ENCODE data around the gene LANCL1. TPM values are rescaled to one million over a fixed set of nuclear protein-coding genes. Genes with fewer than 3 reads are reported as not detected.
A peak's percentile ranks its signal among the peaks of the same experiment; 100 is the strongest.

The LANCL1 gene
- polyA plus RNA-seq, 1 of the 3 experiments (the other 2 are of a cell fraction): 34.3 TPM

DNA sequence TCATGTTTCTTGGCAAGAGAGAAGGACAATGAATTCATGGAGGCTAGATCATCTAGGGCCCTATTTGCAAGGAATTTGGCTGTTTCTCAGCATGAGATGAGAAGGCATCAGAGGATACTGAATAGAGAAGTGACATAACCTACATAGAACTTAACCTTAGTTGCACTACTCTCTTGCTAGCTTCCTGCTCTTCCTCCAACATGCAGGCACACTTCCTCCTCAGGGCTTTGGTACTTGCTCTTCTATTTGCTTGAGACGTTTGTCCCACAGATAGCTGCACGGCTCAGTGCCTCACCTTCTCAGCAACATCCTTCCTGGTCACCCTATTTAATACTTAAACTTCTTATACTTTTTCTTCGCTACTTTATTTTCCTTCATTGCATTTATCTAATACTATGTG lies 20.0 kb upstream of the LANCL1 start:
- ChIA-PET POLR2A (no interaction called here), CTCF (interaction anchor here (0.9 to 1.2 kb wide), 2 partner anchors 8 to 16 kb away, joined by 3 to 4 read pairs; no protein-coding TSS in a partner anchor)
- H3K9ac ChIP-seq: no peak overlapping the region
- H3K79me2 ChIP-seq (ENCODE audit: insufficient read depth): no peaks in the 10 kb centered on the region
- no peaks in the 10 kb centered on the region for H3K27me3 ChIP-seq (ENCODE audit: insufficient read depth)
- TF ChIP-seq TCF12 (IDR thresholded peaks at IDR 0.05): no peak
- no peak for TF ChIP-seq MEF2A (IDR thresholded peaks at IDR 0.05; ENCODE audit: borderline replicate concordance, low read depth)
- TF ChIP-seq, protein P1, sequence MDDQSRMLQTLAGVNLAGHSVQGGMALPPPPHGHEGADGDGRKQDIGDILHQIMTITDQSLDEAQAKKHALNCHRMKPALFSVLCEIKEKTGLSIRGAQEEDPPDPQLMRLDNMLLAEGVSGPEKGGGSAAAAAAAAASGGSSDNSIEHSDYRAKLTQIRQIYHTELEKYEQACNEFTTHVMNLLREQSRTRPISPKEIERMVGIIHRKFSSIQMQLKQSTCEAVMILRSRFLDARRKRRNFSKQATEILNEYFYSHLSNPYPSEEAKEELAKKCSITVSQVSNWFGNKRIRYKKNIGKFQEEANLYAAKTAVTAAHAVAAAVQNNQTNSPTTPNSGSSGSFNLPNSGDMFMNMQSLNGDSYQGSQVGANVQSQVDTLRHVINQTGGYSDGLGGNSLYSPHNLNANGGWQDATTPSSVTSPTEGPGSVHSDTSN (IDR thresholded peaks at IDR 0.05): no peak
- TF ChIP-seq EP300 (IDR thresholded peaks at IDR 0.05; ENCODE audit: borderline replicate concordance in 1 of 2, low read depth in 1 of 2, low read length in 1 of 2): no peak
- TF ChIP-seq, protein P2, sequence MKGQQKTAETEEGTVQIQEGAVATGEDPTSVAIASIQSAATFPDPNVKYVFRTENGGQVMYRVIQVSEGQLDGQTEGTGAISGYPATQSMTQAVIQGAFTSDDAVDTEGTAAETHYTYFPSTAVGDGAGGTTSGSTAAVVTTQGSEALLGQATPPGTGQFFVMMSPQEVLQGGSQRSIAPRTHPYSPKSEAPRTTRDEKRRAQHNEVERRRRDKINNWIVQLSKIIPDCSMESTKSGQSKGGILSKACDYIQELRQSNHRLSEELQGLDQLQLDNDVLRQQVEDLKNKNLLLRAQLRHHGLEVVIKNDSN (IDR thresholded peaks at IDR 0.05; ENCODE audit: borderline replicate concordance, low read depth): no peak
- no peak for TF ChIP-seq RAD21 (IDR thresholded peaks at IDR 0.05; ENCODE audit: low read length)
- no peak for TF ChIP-seq CTCF (IDR thresholded peaks at IDR 0.05)
- TF ChIP-seq, protein P3, sequence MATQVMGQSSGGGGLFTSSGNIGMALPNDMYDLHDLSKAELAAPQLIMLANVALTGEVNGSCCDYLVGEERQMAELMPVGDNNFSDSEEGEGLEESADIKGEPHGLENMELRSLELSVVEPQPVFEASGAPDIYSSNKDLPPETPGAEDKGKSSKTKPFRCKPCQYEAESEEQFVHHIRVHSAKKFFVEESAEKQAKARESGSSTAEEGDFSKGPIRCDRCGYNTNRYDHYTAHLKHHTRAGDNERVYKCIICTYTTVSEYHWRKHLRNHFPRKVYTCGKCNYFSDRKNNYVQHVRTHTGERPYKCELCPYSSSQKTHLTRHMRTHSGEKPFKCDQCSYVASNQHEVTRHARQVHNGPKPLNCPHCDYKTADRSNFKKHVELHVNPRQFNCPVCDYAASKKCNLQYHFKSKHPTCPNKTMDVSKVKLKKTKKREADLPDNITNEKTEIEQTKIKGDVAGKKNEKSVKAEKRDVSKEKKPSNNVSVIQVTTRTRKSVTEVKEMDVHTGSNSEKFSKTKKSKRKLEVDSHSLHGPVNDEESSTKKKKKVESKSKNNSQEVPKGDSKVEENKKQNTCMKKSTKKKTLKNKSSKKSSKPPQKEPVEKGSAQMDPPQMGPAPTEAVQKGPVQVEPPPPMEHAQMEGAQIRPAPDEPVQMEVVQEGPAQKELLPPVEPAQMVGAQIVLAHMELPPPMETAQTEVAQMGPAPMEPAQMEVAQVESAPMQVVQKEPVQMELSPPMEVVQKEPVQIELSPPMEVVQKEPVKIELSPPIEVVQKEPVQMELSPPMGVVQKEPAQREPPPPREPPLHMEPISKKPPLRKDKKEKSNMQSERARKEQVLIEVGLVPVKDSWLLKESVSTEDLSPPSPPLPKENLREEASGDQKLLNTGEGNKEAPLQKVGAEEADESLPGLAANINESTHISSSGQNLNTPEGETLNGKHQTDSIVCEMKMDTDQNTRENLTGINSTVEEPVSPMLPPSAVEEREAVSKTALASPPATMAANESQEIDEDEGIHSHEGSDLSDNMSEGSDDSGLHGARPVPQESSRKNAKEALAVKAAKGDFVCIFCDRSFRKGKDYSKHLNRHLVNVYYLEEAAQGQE (IDR thresholded peaks at IDR 0.05; ENCODE audit: low read depth, low read length): no peak
- TF ChIP-seq, protein P4, sequence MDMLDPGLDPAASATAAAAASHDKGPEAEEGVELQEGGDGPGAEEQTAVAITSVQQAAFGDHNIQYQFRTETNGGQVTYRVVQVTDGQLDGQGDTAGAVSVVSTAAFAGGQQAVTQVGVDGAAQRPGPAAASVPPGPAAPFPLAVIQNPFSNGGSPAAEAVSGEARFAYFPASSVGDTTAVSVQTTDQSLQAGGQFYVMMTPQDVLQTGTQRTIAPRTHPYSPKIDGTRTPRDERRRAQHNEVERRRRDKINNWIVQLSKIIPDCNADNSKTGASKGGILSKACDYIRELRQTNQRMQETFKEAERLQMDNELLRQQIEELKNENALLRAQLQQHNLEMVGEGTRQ (IDR thresholded peaks at IDR 0.05; ENCODE audit: borderline replicate concordance, low read depth, low read length): no peak
- H3F3A ChIP-seq (replicated peaks; ENCODE audit: insufficient read depth): no peaks in the 10 kb centered on the region
- no peaks in the 10 kb centered on the region for H4K20me1 ChIP-seq (ENCODE audit: insufficient read depth)
- H3K27ac ChIP-seq (ENCODE audit: low read depth in 2 of 2, low read length in 1 of 2): no peak overlapping the region
- no peaks in the 10 kb centered on the region for H3K36me3 ChIP-seq (replicated peaks in 1 of 2; ENCODE audit: control insufficient read depth in 1 of 2, insufficient read depth in 2 of 2, low read length in 1 of 2)
- WGBS (ENCODE audit: low lambda C conversion rate): 69% methylated on average over 3 of the region's 3 CpGs
- H3K9me2 ChIP-seq: no peaks in the 10 kb centered on the region
- H3K9me3 ChIP-seq: no peaks in the 10 kb centered on the region
- H2AFZ ChIP-seq (ENCODE audit: low read depth): no peak overlapping the region
- DNase-seq: no peak
- H3K4me3 ChIP-seq (ENCODE audit: low read depth in 2 of 2, low read length in 1 of 2): 0 out of 4 replicates have a peak overlapping the region, but pooled peaks of 1 of the 2 experiments have one; percentile 13
- peaks cover 0 to 2% of the 10 kb centered on the region in 2 experiments; a peak in 2 of 4 replicates for H3K4me1 ChIP-seq (ENCODE audit: control insufficient read depth in 1 of 2, insufficient read depth in 2 of 2, low read depth in 1 of 2, low read length in 1 of 2)
- H3K4me2 ChIP-seq: no peak overlapping the region

All from SK-N-SH (cell line).